ENCODE measurements around the gene PCSK7. TPM values are rescaled to one million over a fixed set of nuclear protein-coding genes. Genes with fewer than 3 reads are reported as not detected.

The PCSK7 gene
- total RNA-seq, 2 experiments from 2014 or later: 79.3 to 86.9 TPM

DNA sequence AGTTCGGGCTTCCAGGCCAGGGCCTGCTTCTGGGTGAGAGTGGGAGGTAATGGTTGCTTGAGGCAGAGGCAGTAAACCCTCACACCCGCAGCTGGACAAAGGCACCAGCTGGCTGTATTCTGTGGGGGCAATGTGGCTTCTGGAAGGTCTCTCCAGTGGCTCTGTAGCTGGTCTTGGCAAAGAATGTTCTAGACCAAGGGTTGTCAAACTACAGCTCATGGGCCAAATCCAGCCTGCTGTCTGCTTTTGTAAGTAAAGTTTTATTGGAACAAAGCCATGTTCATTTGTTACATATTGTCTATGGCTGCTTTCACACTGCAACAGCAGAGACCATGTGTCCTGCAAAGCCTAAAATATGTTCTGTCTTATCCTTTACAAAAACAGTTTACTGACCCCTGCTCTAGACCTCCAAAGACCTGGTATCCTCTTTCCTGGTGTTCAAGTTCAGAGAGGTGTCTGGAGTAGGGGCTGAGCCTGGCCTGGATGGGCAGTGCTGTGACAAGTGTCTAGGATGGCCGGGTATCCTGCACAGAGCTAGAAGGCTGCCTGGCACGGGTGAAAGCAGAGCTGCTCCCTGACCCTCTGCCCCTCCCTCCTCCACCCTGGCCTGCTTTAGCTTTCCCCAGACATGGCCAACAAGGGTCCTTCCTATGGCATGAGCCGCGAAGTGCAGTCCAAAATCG lies 29.3 kb downstream of the PCSK7 start:
- POLR2A ChIA-PET: interaction anchor here (0.7 kb wide), 1 partner anchor 75 kb away, joined by 5 read pairs; no protein-coding TSS in a partner anchor
- CTCF ChIA-PET: no interaction called here

DNA sequence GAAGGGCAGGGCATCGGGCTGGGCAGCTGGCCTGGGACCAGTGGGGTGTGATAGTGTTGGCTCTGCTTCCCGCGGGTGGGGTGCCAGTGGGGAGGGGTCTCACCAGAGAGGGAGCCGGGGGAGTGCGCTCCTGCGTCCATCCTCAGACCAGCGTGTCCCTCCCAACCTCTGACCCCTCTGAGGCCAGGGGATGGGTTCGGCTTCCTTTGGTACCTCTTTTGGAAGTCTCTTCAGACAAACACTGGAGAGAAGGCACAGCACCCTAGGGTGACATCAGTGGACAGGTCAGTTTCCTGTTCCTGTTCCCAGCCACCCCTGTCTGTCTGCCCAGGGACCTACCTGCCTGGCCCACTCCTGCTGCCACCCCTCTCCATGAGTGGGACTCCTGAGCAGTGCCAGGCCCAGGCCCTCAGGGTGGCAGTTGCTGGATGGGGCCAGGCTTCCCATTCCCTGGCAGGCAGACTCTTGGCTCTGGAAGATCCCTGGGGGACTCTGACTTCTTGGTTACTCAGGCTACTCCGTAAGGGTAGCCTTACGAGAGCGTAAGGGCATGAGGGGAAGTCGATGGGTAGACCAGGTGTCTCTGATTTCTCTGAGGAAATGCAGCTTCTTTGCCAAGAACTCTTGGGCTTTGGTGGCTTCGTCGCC lies 30.1 kb downstream of the PCSK7 start:
- POLR2A ChIA-PET: interaction anchor here (0.7 kb wide), 1 partner anchor 76 kb away, joined by 5 read pairs; no protein-coding TSS in a partner anchor
- CTCF ChIA-PET: no interaction called here

DNA sequence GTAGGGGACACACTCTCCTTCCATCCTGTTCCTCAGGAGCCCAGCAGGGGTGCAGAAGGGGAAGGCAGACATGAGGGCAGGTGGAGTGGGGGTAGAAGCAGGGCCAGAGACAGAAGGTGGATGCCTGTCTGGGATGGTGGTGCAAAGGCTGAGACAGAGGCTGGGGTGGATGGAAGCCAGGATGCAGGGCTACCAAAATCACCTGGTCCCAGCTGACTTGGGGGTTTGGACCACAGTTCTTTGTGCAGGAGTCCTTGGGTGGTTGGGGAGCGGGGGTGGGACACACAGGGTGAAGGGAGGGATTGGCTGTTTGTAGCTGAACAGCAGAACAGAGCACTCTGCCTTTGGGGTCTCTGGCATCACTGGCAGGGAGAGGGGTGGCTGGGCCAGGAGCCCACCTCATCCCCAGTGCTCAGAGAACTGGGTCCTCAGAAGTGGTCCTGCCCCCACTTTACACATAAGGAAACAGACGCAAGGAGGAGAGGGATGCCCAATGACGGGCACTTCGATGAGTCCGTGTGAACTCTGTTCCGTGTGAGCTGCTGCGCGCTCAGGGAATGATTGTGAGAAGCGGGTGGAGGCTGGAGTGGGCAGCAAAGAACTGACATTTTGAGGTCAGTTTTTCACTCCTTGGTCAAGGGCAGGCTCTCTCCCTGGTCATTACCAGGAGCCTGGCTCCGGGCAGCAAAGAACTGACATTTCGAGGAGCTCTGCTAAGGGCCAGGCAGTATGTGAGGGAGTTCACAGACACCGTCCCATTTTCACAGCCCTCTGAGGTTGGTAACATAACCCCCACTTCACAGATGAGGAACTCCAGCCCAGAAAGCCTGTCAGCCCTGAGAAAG lies 30.8 kb downstream of the PCSK7 start:
- POLR2A ChIA-PET: no interaction called here
- CTCF ChIA-PET: no interaction called here

DNA sequence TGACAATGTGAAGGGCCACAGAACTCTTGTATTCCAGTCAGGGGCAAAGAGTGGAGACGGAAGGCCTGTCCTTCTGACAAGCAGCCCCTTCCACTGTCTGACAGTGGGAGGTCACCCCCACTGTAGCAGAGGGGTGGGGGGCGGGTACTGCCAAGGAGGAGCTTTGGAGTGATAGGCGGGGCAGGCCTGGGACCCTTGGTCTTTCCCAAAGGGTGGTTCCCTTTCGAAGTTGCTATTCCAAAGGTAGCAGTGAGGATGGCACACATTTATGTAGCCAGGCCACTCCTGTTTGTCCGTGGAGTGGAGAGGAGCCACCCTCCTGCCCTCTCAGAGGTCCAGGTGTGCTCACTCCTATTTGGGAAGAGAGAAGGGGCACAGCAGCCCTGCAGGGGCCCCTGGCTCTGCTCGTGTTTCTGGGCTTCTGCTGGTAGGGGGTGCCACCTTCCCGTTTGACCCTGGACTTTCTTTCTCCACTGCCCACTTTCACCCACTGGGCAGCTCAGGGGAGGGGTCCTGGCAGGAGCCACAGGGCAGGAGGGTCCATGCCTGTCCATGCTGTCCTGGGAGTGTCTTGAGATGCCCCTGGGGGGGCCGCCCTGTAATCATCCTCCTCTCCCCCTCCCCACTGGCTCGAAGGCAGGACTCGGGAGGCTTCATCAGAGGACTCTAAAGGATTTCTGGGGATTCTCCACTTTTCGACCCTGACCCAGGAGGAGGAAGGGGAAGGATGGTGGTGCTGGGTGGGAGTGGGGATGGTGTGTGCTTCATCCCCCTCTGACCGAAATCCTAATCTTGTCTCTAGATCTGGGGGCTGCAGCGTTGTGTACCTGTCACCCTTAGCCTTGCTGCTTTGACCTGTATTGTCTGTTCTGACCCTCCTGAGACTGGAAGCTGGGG lies 31.7 kb downstream of the PCSK7 start:
- CTCF ChIA-PET: no interaction called here
- POLR2A ChIA-PET: interaction anchor here (0.5 kb wide), 1 partner anchor 51 kb away, joined by 4 read pairs; no protein-coding TSS in a partner anchor

DNA sequence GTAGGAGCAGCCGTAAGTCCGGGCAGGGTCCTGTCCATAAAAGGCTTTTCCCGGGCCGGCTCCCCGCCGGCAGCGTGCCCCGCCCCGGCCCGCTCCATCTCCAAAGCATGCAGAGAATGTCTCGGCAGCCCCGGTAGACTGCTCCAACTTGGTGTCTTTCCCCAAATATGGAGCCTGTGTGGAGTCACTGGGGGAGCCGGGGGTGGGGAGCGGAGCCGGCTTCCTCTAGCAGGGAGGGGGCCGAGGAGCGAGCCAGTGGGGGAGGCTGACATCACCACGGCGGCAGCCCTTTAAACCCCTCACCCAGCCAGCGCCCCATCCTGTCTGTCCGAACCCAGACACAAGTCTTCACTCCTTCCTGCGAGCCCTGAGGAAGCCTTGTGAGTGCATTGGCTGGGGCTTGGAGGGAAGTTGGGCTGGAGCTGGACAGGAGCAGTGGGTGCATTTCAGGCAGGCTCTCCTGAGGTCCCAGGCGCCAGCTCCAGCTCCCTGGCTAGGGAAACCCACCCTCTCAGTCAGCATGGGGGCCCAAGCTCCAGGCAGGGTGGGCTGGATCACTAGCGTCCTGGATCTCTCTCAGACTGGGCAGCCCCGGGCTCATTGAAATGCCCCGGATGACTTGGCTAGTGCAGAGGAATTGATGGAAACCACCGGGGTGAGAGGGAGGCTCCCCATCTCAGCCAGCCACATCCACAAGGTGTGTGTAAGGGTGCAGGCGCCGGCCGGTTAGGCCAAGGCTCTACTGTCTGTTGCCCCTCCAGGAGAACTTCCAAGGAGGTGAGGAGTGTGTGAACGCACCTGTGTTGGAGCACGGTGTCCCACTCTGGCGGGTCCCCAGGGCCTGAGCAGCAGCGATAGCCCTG lies 32.6 kb downstream of the PCSK7 start, which contains the start of gene TAGLN:
TSS of gene TAGLN (plus strand) at position 318 of the 863 bp plus-strand sequence. CDS start 3,644 bp downstream, outside the sequence.
- ChIA-PET POLR2A (interaction anchor here (0.5 kb wide), 1 partner anchor 50 kb away, joined by 4 read pairs; no protein-coding TSS in a partner anchor), CTCF (no interaction called here)

DNA sequence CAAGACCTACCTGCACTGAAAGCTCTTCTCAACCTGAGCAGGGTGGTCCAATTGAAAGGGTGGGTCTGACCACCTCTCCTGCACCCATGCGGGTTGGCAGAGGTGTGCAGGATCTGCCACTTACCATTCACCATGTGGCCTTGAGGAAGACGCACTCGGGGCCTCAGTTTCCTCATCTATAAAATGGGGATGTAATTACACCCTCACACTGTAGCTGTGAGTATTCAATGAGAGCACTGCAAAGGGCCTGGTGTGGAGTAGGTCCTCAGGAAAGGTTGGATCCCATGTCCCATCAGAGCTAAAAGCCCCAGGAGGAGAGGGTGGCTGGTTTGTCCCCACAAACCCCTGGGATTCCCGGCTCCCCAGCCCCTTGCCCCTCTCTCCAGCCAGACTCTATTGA lies 33.3 kb downstream of the PCSK7 start:
- ChIA-PET CTCF (no interaction called here), POLR2A (no interaction called here)

DNA sequence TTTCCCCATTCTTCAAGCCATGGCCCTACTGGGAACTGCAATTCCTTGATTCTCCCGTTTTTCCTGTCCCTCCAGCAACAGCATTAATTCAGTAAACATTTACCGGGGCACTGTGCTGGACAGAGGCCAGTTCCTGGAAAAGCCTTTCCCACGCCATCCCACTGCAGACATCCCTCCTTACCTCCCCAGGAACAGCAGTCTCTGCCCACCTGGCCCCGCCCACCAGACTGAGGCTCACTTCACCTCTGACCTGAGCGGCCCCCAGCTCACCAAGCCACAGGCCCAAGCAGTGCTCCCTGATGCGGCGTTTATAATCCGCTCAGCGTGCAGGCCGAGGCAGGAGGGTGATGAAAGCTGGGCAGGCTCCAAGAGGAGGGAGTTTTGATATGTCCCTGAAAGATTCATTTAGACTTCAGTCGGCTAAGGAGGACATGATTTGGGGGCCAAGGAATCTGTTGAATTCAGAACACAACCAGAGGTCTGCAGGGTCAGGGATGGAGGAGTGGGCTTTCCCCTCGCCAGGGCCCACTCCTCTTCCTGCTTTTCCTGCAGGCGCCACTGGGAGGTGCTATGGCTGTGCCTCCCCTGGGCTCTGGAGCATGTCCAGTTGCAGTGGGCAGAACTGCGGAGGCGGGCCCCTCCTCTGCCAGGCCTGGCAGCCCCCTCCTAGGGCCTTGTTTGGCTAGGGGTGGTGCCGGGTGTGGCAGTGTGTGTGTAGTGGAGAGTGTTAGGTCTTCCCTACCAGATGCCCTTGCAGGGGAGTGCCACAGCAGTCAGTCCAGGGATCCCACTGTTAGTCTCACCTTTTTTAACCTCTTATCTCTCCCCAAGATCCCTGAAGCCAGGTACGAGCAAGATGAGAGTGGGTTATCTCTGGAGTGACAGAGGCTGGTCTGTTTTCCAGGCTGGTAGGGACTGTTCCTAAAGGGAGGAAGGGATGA lies 34.1 kb downstream of the PCSK7 start:
- CTCF ChIA-PET: no interaction called here
- POLR2A ChIA-PET: no interaction called here

DNA sequence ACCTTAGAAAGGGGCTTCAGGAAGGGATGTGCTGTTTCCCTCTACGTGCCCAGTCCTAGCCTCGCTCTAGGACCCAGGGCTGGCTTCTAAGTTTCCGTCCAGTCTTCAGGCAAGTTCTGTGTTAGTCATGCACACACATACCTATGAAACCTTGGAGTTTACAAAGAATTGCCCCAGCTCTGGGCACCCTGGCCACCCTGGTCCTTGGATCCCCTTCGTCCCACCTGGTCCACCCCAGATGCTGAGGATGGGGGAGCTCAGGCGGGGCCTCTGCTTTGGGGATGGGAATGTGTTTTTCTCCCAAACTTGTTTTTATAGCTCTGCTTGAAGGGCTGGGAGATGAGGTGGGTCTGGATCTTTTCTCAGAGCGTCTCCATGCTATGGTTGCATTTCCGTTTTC lies 34.9 kb downstream of the PCSK7 start:
- ChIA-PET CTCF (no interaction called here), POLR2A (interaction anchor here (0.5 kb wide), 1 partner anchor 37 kb away, joined by 5 read pairs; no protein-coding TSS in a partner anchor)

DNA sequence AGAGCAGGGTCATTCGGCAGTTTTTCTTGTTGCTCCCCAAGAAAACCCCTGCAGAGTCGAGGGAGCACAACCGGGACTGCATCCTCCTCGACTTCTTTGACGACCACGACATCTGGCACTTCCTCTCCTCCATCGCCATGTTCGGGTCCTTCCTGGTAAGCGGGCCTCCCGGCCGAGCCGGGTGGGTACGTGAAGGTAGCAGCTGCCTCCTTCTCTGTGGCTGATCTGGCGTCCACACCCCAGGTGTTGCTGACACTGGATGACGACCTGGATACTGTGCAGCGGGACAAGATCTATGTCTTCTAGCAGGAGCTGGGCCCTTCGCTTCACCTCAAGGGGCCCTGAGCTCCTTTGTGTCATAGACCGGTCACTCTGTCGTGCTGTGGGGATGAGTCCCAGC lies 36.1 kb downstream of the PCSK7 start:
- ChIA-PET POLR2A (interaction anchor here (0.5 kb wide), 1 partner anchor 11 kb away, joined by 3 read pairs; no protein-coding TSS in a partner anchor), CTCF (no interaction called here)

DNA sequence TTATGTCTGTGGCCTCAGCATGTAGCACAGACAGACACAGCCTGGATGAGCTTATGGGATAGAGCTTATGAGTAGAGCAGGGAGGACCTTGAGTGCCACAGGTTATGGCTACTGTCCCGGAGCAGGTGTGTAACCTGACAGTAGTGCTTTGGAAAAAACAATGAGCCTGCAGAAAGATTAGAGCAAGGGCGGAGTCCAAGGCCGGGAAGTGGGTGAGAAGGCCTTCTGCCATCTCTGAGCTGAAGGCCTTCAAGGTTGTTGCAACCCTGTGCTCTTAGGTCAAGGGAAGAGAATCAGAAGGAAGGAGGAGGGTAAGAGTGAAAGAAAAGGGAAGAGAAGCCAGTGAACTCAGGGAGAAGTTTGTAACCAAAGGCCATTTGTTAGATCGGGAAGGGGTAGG lies 36.6 kb downstream of the PCSK7 start:
- CTCF ChIA-PET: interaction anchor here (0.7 kb wide), 1 partner anchor 622 kb away, joined by 3 read pairs; no protein-coding TSS in a partner anchor
- POLR2A ChIA-PET: no interaction called here

DNA sequence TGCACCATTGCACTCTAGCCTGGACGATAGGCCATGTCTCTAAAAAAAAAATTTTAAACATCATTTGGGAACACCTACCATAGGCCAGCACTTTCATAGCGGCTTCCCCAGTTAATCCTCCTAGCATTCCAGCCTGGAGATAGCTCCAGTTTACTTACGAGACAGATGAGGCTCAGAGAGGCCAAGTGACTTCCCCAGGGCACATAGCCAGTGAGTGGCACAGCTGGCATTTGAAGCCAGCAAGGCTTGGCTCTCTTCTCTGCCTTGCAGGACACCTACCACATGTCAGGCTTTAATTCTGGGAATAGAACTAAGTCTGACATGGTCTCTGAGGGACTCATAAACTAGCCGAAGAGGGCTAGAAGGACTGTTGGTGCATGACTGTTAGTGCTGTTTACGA lies 37.6 kb downstream of the PCSK7 start:
- POLR2A ChIA-PET: no interaction called here
- CTCF ChIA-PET: no interaction called here

DNA sequence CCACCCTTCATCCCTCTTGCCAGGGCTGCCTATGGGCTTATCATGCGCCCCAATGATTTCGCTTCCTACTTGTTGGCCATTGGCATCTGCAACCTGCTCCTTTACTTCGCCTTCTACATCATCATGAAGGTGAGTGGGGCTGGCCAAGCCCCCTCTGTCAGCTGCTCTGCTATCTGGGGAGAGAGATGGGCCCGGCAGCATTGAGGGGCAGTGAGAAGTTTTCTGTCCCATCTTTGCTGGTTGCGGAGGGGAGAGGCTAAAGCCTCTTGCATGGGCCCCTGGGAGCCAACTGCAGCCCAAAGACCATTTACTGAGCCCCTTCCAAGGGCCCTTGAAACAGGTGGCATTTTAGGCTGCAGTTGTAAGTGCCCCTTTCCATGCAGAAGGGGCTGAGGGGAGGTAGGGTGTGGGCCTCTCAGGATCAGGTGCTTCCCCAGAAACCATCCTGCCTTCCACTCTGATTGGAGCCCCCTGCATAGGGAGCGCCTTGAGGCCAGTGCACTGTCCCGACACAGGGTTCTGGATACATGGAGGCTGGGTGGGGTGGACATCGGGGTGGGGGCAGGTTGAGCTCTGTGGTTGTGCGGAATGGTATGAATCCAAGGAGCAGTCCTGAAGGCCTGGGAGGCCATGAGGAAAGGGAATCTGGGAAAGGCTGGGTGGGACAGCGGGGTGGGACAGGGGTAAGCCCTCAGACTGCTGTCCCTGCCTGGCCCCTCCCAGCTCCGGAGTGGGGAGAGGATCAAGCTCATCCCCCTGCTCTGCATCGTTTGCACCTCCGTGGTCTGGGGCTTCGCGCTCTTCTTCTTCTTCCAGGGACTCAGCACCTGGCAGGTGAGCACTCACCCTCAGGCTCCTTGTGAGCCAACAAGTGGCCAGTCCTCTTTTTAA lies 38.5 kb downstream of the PCSK7 start:
- POLR2A ChIA-PET: interaction anchor here (0.6 kb wide), 1 partner anchor 27 kb away, joined by 3 read pairs; no protein-coding TSS in a partner anchor
- CTCF ChIA-PET: no interaction called here

DNA sequence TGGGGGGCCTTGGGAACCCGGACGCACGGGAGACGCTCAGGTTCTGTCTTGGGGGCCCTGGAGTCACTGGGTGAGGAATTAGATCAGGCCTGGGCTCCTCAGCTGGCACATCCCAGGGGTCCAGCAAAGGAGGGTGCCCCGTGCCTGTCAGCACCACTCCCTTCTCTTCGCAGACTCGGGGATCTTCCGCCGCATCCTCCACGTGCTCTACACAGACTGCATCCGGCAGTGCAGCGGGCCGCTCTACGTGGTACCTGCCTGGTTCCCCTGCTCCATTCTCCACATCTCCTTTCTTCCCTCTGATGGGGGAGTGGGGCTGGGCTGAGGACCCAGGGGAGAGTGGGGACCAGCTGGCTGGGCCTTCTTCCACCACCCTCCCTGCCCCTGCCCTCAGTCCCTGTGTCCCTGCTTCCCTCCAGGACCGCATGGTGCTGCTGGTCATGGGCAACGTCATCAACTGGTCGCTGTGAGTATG lies 39.4 kb downstream of the PCSK7 start:
- CTCF ChIA-PET: no interaction called here
- POLR2A ChIA-PET: interaction anchor here (0.6 kb wide), 1 partner anchor 100 kb away, joined by 7 read pairs; no protein-coding TSS in a partner anchor

DNA sequence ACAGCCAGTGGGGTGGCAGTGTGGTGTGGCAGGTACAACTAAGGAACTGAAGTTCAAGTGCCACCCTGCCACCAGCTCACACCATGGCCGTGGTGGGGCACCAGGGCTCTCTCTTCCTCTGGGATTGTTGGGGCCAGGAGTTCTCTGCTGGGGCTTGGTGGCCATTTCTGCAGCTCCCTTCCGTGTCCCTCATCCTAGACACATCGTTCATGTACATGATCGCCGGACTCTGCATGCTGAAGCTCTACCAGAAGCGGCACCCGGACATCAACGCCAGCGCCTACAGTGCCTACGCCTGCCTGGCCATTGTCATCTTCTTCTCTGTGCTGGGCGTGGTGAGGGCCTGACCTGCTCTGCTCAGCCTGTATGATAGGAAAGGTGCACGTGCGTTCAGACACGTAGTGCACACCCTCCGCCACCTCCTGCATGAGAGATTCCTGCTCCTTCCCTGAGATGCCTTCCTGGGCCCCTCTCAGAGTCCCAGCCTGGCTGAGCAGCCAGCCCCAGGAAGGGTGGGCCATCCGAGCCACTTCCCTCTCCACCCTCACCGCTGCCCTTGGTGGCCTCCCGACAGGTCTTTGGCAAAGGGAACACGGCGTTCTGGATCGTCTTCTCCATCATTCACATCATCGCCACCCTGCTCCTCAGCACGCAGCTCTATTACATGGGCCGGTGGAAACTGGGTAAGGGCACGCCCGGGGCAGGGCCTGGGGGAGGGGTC lies 40.0 kb downstream of the PCSK7 start:
- CTCF ChIA-PET: no interaction called here
- POLR2A ChIA-PET: no interaction called here

DNA sequence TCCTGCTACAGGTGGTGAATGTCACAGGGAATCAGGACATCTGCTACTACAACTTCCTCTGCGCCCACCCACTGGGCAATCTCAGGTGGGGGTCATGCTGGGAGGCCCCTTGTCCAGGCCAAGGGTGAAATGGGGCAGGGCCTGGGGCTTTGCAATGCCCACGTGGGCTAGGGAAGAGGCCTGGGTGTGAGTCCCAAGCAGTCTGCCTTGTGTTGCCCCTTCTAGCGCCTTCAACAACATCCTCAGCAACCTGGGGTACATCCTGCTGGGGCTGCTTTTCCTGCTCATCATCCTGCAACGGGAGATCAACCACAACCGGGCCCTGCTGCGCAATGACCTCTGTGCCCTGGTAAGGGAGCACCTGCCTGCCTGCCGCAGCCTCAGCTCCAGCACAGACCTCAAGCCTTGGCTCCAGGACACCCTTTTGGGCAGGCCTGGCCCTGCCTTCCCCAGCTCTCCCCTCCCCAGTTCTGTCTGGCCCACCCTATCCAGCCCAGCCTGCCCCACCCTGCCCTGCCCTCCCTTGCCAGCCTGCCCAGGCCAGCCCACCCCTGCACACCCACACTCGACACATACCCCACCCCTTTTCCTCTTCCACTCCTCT lies 41.8 kb downstream of the PCSK7 start:
- ChIA-PET POLR2A (no interaction called here), CTCF (no interaction called here)

Data from activated CD8-positive, alpha-beta memory T cell treated with anti-CD3 and anti-CD28 coated beads for 36 hours (primary cell).